PC-9 (cell line): ENCODE data around the gene LZTFL1. TPM values are rescaled to one million over a fixed set of nuclear protein-coding genes. Genes with fewer than 3 reads are reported as not detected.
A peak's percentile ranks its signal among the peaks of the same experiment; 100 is the strongest.

ENCODE experiments used
- BruUV-seq: library from RNA; stranded (reverse); fragments of 400-500 nt; replicated peaks from 2 replicates; lab custom pipeline; 2021; lab: Mats Ljungman, UMichigan
- CTCF ChIA-PET: fragments of 300-600 bp; sonication (Branson Sonifier 250); formaldehyde crosslinking; loops from one replicate; lab custom pipeline; 2022; ENCODE audit warnings: antibody characterized with exemption; lab: Charles Lee
- POLR2A ChIA-PET: fragments of 300-600 bp; sonication (Branson Sonifier 250); formaldehyde crosslinking; loops from one replicate; lab custom pipeline; 2022; ENCODE audit warnings: antibody characterized with exemption; ENCODE audit not compliant: unreplicated experiment; lab: Charles Lee
- DNase-seq, 2 experiments: peaks; one replicate each; pipeline versions ENCODE4 v3.0.0 to v3.0.0-alpha.2; 2015 to 2022; ENCODE audit warnings: mixed read lengths in 1 of 2
- H2AFZ ChIP-seq: fragments of 200-600 bp; sonication (generic); 2 replicates; pipeline ENCODE4 v1.8.1; 2017; ENCODE audit warnings: antibody characterized with exemption
- H3F3A ChIP-seq: fragments of 200-600 bp; sonication (generic); 2 replicates; pipeline ENCODE4 v1.8.1; 2017; ENCODE audit warnings: antibody characterized with exemption, mild to moderate bottlenecking, low read depth; ENCODE audit not compliant: insufficient read depth
- H3K27ac ChIP-seq: fragments of 200-600 bp; sonication (generic); 2 replicates; pipeline ENCODE4 v1.6.1; 2016; ENCODE audit warnings: mixed run types
- H3K27me3 ChIP-seq: fragments of 200-600 bp; sonication (generic); 2 replicates; pipeline ENCODE4 v1.6.1; 2016; ENCODE audit warnings: low read depth, mixed run types; ENCODE audit not compliant: insufficient read depth
- H3K36me3 ChIP-seq: fragments of 200-600 bp; sonication (generic); 2 replicates; pipeline ENCODE4 v1.6.1; 2016; ENCODE audit warnings: low read depth, mixed run types
- H3K4me1 ChIP-seq: fragments of 200-600 bp; sonication (generic); replicated peaks from 2 replicates; pipeline ENCODE4 v1.6.1; 2016; ENCODE audit warnings: mixed run types; ENCODE audit not compliant: insufficient read depth
- H3K4me2 ChIP-seq: fragments of 200-600 bp; sonication (generic); 2 replicates; pipeline ENCODE4 v1.6.1; 2017; ENCODE audit warnings: mixed run types
- H3K4me3 ChIP-seq: fragments of 200-600 bp; sonication (generic); 2 replicates; pipeline ENCODE4 v1.6.1; 2016; ENCODE audit warnings: mixed run types
- H3K79me2 ChIP-seq: fragments of 200-600 bp; sonication (generic); 2 replicates; pipeline ENCODE4 v1.6.1; 2017; ENCODE audit warnings: low read depth, mixed run types
- H3K9me2 ChIP-seq: fragments of 200-600 bp; sonication (generic); 2 replicates; pipeline ENCODE4 v1.8.1; 2017; ENCODE audit warnings: mild to moderate bottlenecking; ENCODE audit not compliant: insufficient read depth
- H3K9me3 ChIP-seq: fragments of 200-600 bp; sonication (generic); 2 replicates; pipeline ENCODE4 v1.8.1; 2016; ENCODE audit warnings: low read depth; ENCODE audit not compliant: insufficient read depth
- H4K20me1 ChIP-seq: fragments of 200-600 bp; sonication (generic); 2 replicates; pipeline ENCODE4 v1.8.1; 2017; ENCODE audit not compliant: insufficient read depth
- CTCF ChIP-seq: fragments of 200-600 bp; sonication (generic); conservative IDR thresholded peaks from 2 replicates; pipeline ENCODE4 v1.6.1; 2017; ENCODE audit warnings: mixed run types, antibody characterized with exemption, mild to moderate bottlenecking, moderate library complexity
- EZH2 ChIP-seq: fragments of 200-600 bp; sonication (generic); IDR thresholded peaks from 2 replicates; pipeline ENCODE4 v1.8.0; 2017; ENCODE audit warnings: antibody characterized with exemption, low read depth
- intact Hi-C: fragments of 100-400 bp; cut with micrococcal nuclease; formaldehyde crosslinking; loops from one replicate; pipeline ENCODE4 v1.10.0; 2022; ENCODE audit not compliant: unreplicated experiment
- total RNA-seq: library from RNA; stranded (reverse); gene quantifications from 2 replicates; pipeline ENCODE4 v1.2.3, GENCODE V29; 2021

LZTFL1 gene
- total RNA-seq, 1 experiment from 2014 or later: 39.2 TPM

- Histone ChIP-seq H3F3A (no peaks in the 10 kb centered on the region), H3K9me3 (no peaks in the 10 kb centered on the region), H3K4me3 (no peak overlapping the region), H4K20me1 (no peaks in the 10 kb centered on the region), H2AFZ (no peak overlapping the region), H3K79me2 (no peaks in the 10 kb centered on the region), H3K4me1 (peaks cover 9% of the 10 kb centered on the region; the same call in 1 of the 2 replicates), H3K27me3 (no peaks in the 10 kb centered on the region), H3K36me3 (no peaks in the 10 kb centered on the region), H3K4me2 (no peak overlapping the region), H3K9me2 (no peaks in the 10 kb centered on the region), H3K27ac (no peak overlapping the region)
- TF ChIP-seq EZH2: no peak
- no peak for TF ChIP-seq CTCF
- no TSS peak for BruUV-seq
- peak in 1 of 2 experiments; percentile 8 for DNase-seq
- intact Hi-C loops: no loop called here
- POLR2A ChIA-PET: no interaction called here
- CTCF ChIA-PET: no interaction called here
Observed at GRCh38 chr3:45773714-45774449, 68.0 kb downstream of the LZTFL1 start.

Other genes with a start within 250 kb of the LZTFL1 start
- 32.4 and 32.9 TPM in 2 replicates for gene LIMD1, start 247.4 kb downstream of the LZTFL1 start, total RNA-seq
- gene SACM1L, start 152.7 kb downstream of the LZTFL1 start, total RNA-seq: 29.9 and 33.9 TPM in 2 replicates
- not detected in 2 replicates for gene SLC6A20, start 45.6 kb downstream of the LZTFL1 start, total RNA-seq
- not detected in 2 replicates for gene CCR9, start 44.4 kb upstream of the LZTFL1 start, total RNA-seq
- 0.63 and 0.74 TPM in 2 replicates for gene CXCR6, start 101.3 kb upstream of the LZTFL1 start, total RNA-seq
- 19.7 and 21.1 TPM in 2 replicates for gene FYCO1, start 153.7 kb upstream of the LZTFL1 start, total RNA-seq
- gene XCR1, start 185.4 kb upstream of the LZTFL1 start, total RNA-seq: 0.13 and 0.18 TPM in 2 replicates